GM21381 (cell line): Measurements from ENCODE around the gene ZNF438.
"Not testable (repeated sequence)": the region's sequence is repeated elsewhere in the genome, so short reads cannot be mapped to it uniquely, and the experiment has no call there.

Source experiments
- ATAC-seq: cut with Tn5 transposase; IDR thresholded peaks from one replicate; pipeline ENCODE4 v1.9.1; 2021; ENCODE audit warnings: mild to moderate bottlenecking, moderate library complexity; ENCODE audit not compliant: unreplicated experiment

ZNF438 gene

DNA sequence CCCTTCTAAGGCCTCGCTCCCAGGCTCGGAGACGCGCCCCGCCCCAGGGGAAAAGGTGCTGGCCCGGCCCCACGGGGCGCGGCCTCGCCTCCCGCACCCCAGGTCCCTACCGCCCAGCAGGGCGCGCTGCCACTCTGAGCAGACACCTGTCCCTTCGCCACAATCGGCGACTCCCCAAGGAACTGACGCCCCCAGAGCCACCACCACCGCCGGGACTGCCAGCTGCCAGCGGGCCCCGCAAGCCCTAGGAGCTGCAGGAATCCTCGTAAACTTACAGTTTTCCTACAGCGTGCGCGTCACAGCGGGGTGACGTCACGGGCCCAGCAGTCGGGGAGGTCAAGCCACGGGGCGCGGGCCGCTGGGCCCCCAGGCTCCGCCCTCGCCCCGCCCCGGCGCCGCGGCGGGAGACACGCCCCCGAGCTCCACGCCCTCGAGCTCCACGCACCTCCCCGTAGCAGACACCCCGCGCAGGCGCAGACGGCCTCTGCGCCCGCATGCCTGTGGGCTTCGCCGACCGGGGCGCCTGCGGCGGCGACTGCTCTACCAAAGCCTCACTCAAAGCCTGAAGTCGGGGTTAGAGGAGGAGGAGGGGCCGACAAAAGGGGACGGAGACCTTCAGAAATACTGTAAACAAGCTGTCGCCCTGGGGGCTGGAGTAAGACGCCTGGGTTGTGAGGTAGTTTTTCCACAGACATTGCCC lies at the start of gene ZNF438:
Gene ZNF438, minus strand, starts transcription at position 308 of the 700 bp plus-strand sequence. CDS start 154,831 bp downstream, outside the sequence.
- ATAC-seq, result peak; percentile 85

DNA sequence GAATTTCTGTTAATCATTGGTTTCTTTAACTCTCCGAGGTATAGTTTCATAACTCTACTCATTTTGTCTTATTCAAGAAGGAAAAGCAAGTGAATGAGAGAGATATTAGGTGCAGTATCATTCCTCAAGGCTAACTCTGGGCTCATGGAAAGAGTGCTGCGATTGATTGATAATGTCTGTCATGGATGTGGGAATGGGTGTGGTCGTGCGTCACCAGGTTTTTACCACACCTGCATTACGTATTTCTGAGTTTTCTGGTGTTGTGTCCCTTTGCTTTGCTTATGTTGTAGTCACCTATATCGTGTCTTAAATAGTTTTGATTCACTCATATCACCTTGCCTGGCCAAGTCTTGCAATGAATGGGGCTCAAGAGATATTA lies 44.9 kb upstream of the ZNF438 start:
- ATAC-seq, result no peak

GRCh38 chr10:31075881-31076609 lies 44.4 kb upstream of the ZNF438 start:
- ATAC-seq, result no peak

DNA sequence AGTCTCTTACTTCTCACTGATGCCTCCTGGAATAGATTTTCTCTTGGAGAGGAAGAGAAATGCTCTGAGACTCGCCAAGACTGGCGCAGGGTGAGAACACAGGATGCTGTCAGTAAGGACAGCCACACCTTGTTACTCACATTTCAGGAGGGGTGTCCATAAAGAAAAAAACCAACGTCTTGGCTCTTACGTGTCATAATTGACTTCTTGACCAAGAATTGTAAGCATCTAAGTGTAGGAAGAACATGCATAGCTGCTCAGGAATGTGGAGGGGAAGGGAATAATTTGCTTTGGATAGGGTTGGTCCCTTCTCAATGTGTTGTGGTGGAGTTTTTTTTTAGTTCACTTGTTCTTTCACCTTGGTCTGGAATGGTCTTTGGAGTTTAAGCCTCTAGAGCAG lies 43.8 kb upstream of the ZNF438 start:
- no peak for ATAC-seq

GRCh38 chr10:31074722-31075086 lies 43.0 kb upstream of the ZNF438 start:
- ATAC-seq, result no peak

DNA sequence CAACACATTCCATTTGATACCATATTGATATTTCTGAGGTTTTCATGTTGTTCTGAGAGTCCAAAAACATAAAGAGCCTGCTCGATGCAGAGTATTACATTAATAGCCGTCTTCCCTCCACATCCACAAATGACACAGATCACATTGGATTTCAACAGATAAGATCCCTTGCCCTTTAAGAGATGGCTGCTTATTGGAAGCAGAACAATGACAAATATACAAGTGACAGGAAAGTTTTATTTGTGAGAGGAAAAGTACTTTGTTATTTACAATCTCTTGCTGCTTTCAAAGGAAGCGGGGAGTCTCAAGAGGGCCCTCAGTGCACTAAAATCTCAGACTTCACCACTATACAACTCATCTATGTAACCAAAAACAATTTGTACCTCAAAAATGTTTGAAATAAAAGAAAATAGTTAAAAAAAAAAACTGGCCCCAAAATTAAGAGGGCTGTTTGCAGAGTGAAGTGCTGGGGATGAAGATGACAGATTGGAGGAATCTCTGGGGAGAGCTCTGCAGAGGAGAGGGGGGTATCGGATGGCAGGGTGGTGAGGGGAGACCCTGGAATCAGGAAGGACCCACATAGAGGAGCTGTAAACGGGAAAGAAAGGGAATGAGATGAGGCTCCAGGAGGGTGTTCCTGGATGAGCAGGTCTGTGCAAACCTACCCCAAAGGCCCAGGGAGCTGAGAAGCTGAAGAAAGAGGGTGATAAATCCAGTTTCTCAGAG lies 42.5 kb upstream of the ZNF438 start:
- ATAC-seq, result no peak

DNA sequence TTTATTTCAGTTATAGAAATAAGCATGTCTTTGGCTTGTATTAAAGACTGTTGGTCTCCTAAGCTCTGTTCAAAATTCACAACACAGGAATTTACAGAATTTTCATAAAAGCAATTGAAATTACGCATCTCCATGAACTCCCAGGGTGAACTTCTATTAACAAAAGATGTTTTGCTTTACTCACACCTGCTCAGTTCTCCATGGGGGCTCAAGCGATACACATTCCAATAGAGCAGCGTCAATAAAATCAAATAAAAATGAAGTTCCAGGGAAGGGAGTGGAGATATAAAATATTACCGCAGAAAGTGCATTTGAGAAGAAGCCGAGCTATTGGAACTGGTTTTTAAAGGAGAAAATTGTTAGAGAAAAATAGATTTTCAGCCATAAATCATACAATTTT lies 41.5 kb upstream of the ZNF438 start:
- ATAC-seq, result no peak

DNA sequence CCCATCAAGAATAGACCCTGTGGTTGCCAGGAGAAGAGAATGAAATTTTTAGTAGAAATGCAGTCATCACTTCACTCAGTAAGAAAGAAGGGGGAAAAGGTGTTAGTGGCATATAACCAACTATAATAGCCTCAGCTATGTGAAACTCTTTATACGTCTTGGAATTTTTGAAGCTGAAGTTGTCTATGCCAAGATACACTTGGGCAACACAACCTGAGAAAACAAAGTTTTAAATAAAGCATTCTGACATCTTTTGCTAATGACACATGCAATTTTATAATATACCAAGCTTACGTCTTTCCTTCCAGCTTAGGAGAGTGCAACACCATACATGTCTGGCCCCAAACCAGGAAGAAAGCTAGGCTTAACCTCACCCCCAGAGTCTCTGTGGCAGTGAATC lies 40.8 kb upstream of the ZNF438 start:
- no peak for ATAC-seq

DNA sequence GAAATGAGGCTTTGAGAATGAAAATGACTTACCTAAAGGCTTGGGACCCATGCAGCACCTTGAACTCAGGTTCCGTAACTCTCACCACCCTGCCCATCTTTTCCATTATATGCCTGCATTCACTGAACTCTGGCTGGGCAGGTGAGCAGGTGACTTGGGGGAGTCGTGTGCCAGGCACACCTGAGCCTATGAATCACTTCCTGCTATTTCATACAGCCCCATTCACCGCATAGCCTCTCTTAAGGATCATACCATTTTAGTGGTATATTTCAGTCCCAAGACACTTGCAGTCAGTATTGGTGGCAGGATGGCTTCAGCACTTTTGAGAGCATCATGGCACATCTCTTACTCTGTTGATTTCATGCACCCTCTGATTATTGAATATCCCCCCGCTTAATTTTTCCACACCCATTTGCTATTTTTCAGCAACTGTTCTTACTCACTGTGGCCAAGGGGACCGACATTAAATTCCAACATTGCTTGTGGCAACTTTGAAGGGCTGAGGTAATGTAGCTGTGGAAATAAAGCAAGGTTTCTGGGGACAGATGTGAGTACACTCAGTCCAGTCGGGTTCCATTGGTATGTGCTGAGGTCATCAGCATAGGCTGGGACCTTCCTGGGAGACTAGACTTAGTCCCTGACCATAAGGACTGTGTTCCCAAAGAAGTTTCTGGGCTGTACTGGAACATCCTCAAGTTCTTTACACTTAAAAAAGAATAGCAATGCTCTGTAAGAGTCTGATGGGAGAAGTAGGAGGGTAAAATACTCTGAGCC lies 39.8 kb upstream of the ZNF438 start:
- ATAC-seq, result no peak

GRCh38 chr10:31070691-31071090 lies 39.0 kb upstream of the ZNF438 start:
- ATAC-seq, result no peak

DNA sequence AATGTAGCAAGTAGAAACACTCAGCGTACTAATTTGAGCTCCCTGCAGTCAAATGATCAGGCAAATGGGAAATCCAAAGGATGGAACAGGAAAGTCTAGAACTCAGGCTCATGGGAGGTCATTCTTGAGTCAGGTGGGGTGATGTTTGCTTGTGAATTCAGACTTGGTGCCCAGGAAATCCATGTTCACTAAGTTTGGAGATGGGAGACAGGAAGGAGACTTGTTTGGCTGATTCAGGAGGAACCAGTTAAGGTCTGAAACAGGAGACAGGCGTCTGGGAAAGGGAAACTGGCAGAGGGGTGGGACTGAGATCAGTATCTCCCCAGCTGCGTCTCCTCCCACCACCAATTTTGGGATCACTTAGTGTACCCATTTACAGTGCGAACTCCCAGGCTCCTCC lies 38.4 kb upstream of the ZNF438 start:
- ATAC-seq, result no peak

GRCh38 chr10:31069411-31069810 lies 37.7 kb upstream of the ZNF438 start:
- no peak for ATAC-seq

GRCh38 chr10:31064348-31064747 lies 32.7 kb upstream of the ZNF438 start:
- ATAC-seq, result no peak

DNA sequence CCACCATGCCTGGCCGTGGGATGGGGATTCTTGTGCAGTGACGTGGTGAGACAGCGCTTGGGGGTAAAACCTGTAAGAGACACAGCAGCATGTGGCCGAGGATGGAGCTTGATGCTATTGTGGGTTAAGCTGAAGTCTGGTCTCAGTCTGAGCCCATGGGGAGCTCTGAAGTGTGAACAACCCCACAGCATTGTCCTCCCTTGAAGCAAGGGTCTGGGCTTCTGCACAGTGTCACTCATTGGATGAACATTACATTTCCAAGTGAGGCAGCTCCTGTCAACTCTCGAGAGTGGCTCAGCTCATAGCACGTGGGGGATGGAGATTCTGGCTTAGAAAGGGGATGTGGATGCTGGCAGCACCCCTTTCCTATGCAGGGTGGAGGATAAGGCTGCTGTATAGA lies 32.2 kb upstream of the ZNF438 start:
- no peak for ATAC-seq

DNA sequence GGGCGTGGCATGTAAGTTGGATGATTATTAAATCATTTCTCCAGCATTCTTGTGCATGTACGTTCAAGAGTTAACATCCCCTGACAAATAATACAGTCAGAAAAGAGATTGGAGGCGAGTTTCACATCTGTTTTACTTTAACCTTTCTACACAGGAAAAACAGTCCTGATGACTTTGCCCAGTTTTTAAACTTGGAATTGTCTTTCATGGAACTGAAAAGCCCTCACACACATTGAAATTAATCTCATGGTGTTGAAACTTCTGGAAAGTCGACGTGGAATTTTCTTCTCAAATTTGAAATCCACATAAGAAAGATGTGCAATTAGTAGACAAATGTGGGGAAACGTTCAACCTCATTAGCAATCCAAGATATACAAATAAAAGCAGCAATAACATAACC lies 31.2 kb upstream of the ZNF438 start:
- no peak for ATAC-seq

- ATAC-seq, result no peak
Observed at GRCh38 chr10:31061941-31062340, 30.3 kb upstream of the ZNF438 start.

DNA sequence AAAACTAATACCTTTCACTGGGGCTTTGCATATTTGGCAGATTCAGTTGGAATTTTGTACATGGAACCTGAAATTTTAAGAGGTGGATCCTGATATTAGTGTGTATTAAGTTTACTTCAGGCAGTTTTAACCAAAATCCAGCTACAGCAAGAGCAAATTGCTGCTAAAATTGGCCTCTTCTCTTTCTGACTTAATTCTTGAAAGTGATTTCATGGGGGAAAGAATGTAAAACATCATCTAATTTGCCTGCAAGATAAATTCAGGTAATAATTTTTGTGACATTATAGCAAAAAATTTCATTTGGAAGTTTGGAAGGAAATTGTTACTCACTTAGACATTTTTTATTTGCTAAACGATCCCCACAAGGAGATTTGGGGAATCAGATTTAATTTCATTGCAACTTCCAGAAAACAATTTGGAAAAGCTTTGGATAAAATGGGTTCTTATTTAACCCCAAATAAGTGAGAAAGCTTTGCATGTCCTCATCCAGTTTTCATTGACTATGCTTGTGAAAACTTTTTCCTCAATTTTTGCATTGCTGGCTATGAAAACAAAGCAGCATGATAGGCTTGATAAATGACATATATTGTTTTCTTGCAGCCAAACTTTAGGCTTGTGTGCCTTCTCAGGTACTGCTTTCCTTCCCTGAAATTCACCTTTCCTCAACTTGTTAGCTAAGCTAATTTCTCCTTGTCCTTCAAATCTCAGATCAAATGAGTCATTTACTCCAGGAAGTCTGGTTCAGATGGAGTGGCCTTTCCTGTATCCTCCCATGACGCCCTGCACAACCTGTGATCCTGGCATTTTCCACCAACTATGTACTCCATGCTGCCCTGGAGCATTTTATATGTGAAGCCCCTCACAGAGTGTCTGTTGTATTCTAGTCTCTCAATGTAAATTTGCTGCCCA lies 27.4 kb upstream of the ZNF438 start:
- ATAC-seq, result no peak

DNA sequence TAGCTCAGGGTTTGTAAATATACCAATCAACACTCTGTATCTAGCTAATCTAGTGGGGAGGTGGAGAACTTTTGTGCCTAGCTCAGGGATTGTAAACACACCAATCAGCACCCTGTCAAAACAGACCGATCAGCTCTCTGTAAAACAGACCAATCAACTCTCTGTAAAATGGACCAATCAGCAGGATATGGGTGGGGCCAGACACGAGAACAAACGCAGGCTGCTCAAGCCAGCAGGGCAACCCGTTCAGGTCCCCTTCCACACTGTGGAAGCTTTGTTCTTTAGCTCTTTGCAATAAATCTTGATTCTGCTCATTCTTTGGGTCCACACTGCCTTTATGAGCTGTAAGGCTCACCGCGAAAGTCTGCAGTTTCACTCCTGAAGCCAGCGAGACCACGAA lies 25.0 kb upstream of the ZNF438 start:
- ATAC-seq, result not testable (repeated sequence)

DNA sequence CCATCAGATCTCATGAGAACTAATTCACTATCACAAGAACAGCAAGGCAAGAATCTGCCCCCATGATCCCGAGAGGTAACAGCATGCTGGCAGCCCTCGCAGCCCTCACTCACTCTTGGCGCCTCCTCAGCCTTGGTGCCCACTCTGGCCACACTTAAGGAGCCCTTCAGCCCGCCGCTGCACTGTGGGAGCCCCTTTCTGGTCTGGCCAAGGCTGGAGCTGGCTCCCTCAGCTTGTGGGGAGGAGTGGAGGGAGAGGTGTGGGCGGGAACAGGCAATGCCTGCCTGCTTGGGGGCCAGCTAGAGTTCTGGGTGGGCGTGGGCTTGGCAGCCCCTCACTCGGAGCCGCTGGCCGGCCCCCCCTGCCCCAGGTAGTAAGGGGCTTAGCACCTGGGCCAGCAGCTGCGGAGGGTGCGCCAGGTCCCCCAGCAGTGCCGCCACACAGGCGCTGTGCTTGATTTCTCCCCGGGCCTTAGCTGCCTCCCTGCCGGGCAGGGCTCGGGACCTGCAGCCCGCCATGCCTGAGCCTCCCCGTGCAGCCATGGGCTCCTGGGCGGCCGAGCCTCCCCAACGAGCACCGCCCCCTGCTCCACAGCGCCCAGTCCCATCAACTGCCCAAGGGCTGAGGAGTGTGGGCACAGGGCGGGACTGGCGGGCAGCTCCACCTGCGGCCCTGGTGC lies 24.0 kb upstream of the ZNF438 start:
- ATAC-seq, result no peak

GRCh38 chr10:31051703-31052102 lies 20.0 kb upstream of the ZNF438 start:
- no peak for ATAC-seq
